Testis (tissue), 3 donors: ENCODE measurements around the gene SEC24D. TPM values are rescaled to one million over a fixed set of nuclear protein-coding genes. Genes with fewer than 3 reads are reported as not detected.

Source experiments
- DNase-seq: peaks from one replicate; pipeline ENCODE4 v3.0.0-alpha.2; 2019
- H3K27ac ChIP-seq, 2 donors: fragments of 200-600 bp; sonication (generic); one replicate each; pipeline ENCODE4 v1.5.1; 2019
- H3K27me3 ChIP-seq: fragments of 200-600 bp; sonication (generic); one replicate; pipeline ENCODE4 v1.5.1; 2019
- H3K36me3 ChIP-seq: fragments of 200-600 bp; sonication (generic); one replicate; pipeline ENCODE4 v1.5.1; 2017; ENCODE audit warnings: low read depth; ENCODE audit errors: missing control alignments
- H3K4me1 ChIP-seq: fragments of 200-600 bp; sonication (generic); one replicate; pipeline ENCODE4 v1.5.1; 2019
- H3K4me3 ChIP-seq, 2 donors: fragments of 200-600 bp; sonication (generic); one replicate each; pipeline ENCODE4 v1.5.1; 2017 to 2019
- H3K9me3 ChIP-seq: fragments of 200-600 bp; sonication (generic); one replicate; pipeline ENCODE4 v1.5.1; 2017
- POLR2A ChIP-seq: fragments of 450-650 bp; IDR thresholded peaks from one replicate; pipeline ENCODE4 v1.6.1; 2017; ENCODE audit warnings: antibody characterized with exemption, mild to moderate bottlenecking, moderate library complexity
- WGBS, 2 donors: methylation state at CpG; one replicate each; pipeline ENCODE4 v1.1.5; 2018; 5-methylcytosine and 5-hydroxymethylcytosine counted together
- intact Hi-C: fragments of 100-400 bp; cut with DNase I; formaldehyde crosslinking; loops from one replicate; pipeline ENCODE4 v1.15.1; 2023; ENCODE audit warnings: low total_unique reads
- polyA plus RNA-seq: library from polyadenylated mRNA; stranded (reverse); fragments of 350-450 nt; fragmentation: Illumina TruSeq; extraction: RNeasy Lipid Tissue Mini Kit (QIAGEN cat#74804); gene quantifications from one replicate; pipeline ENCODE4 v1.2.3, GENCODE V29; 2014; ENCODE audit warnings: low read depth, low replicate concordance; ENCODE audit not compliant: insufficient read depth
- total RNA-seq, 2 donors: library from RNA; depleted of rRNA; stranded (reverse); fragments of >200 nt; gene quantifications; one replicate each; pipeline ENCODE4 v1.2.3, GENCODE V29; 2016
- TF ChIP-seq, protein P1 (sequence below), 3 experiments: fragments of 450-650 bp in 2 of 3; fragments of 200-600 bp in 1 of 3; sonication (generic) in 1 of 3; IDR thresholded peaks; one replicate each; pipeline ENCODE4 v1.5.1; 2016 to 2019; ENCODE audit warnings: antibody characterized with exemption in 3 of 3, mild to moderate bottlenecking in 2 of 3, moderate library complexity in 1 of 3

Gene SEC24D
- total and polyA plus RNA-seq, 3 donors from 2014 or later, result 53.4 to 74.1 (median 62.2) TPM

DNA sequence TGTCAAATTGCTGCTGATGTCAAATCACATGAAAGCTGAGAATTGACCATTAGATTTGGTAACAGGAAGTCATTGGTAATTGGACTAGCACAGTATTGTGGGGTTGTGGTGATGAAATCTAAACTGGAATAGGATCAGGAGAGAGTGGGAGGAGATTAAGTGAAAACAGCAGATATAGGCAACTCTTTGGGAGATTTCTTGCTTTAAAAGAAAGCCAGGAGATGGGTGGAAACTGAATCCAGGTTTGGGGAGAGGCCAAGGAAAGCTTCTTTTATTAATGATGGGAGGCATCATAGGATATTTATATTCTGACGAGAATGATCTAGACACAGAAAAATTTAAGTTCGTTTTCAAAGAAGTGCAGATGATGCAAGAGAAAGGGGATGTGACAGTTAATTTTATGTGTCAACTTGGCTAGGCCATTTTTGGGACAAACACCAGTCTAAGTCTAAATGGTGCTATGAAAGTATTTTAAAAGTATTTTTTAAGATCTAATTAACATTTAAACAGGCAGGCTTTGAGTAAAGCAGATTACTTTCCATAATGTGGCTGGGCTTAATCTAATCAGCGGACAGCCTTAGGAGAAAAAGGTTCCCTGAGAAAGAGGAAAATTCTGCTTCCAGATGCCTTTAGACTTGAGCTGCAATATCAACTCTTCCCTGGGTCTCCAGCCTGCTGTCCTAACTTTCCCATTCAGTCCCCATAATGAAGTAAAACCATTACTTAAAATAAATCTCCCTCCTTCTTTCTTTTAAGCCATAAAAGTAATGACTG, 24.7 kb downstream of the SEC24D start:
- no peak for DNase-seq
- no peak for TF ChIP-seq POLR2A
- TF ChIP-seq, protein P1, sequence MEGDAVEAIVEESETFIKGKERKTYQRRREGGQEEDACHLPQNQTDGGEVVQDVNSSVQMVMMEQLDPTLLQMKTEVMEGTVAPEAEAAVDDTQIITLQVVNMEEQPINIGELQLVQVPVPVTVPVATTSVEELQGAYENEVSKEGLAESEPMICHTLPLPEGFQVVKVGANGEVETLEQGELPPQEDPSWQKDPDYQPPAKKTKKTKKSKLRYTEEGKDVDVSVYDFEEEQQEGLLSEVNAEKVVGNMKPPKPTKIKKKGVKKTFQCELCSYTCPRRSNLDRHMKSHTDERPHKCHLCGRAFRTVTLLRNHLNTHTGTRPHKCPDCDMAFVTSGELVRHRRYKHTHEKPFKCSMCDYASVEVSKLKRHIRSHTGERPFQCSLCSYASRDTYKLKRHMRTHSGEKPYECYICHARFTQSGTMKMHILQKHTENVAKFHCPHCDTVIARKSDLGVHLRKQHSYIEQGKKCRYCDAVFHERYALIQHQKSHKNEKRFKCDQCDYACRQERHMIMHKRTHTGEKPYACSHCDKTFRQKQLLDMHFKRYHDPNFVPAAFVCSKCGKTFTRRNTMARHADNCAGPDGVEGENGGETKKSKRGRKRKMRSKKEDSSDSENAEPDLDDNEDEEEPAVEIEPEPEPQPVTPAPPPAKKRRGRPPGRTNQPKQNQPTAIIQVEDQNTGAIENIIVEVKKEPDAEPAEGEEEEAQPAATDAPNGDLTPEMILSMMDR (IDR thresholded peaks at IDR 0.05), result no peak
- Histone ChIP-seq H3K4me3 (no peak overlapping the region), H3K27me3 (no peaks in the 10 kb centered on the region), H3K4me1 (no peaks in the 10 kb centered on the region), H3K27ac (no peak overlapping the region), H3K9me3 (no peaks in the 10 kb centered on the region), H3K36me3 (no peaks in the 10 kb centered on the region)
- intact Hi-C loops, result no loop called here
- WGBS, 2 donors, result 86 to 88% methylated on average over 3 of the region's 3 CpGs

DNA sequence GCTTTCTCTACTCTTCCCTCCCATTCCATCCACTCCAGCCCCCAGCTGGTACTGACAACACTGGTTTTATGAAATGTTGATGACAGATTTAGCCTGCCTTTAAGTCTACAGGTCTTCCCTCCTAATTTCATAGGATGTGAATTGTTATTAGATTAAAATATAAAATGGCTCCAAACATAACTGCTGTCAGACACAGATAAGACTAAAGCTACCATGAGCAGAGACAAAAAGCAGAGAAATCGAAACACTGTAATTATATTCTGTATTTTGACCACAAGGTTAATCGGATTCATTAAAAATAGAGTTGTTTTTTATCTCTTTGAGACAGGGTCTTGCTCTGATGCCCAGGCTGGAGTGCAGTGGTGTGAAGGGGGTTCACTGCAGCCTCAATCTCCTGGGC, 28.3 kb downstream of the SEC24D start:
- Histone ChIP-seq H3K27ac (no peak overlapping the region), H3K36me3 (no peaks in the 10 kb centered on the region), H3K4me1 (no peaks in the 10 kb centered on the region)

DNA sequence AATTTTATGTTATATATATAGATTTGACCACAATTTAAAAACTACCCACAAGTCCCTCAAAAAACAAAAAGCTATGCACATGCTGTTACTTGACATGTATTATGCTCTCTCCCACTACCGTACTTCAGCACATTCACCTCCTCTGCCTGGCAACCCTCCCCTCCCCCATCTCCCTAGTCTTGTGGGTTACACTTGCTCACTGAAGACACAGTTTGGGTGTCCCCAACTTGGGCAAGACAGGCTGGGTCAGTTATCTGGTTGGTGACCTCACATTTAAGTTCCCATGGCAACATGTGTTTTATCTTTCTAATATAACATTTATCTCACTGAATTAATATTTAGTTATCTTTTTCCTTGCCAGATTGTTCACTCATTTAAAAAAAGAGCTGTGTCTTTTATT, 32.7 kb downstream of the SEC24D start:
- DNase-seq, result peak; percentile 44
- WGBS, 2 donors, result 63 to 68% methylated on average over 1 of the region's 1 CpG
- Histone ChIP-seq H3K27me3 (no peaks in the 10 kb centered on the region), H3K4me1 (peaks cover 4% of the 10 kb centered on the region), H3K36me3 (no peaks in the 10 kb centered on the region), H3K27ac (no peak overlapping the region), H3K9me3 (no peaks in the 10 kb centered on the region), H3K4me3 (no peak overlapping the region)
- TF ChIP-seq, protein P1 (IDR thresholded peaks at IDR 0.05), result no peak
- no peak for TF ChIP-seq POLR2A
- intact Hi-C loops, result no loop called here

More for the DNA sequence above, 28.3 kb downstream of the SEC24D start:
- WGBS, 2 donors, result 69 to 72% methylated on average over 2 of the region's 2 CpGs
- Histone ChIP-seq H3K4me3 (no peak overlapping the region), H3K9me3 (no peaks in the 10 kb centered on the region), H3K27me3 (no peaks in the 10 kb centered on the region)
- no peak for TF ChIP-seq POLR2A
- TF ChIP-seq, protein P1 (IDR thresholded peaks at IDR 0.05), result no peak
- no peak for DNase-seq
- intact Hi-C loops, result no loop called here

DNA sequence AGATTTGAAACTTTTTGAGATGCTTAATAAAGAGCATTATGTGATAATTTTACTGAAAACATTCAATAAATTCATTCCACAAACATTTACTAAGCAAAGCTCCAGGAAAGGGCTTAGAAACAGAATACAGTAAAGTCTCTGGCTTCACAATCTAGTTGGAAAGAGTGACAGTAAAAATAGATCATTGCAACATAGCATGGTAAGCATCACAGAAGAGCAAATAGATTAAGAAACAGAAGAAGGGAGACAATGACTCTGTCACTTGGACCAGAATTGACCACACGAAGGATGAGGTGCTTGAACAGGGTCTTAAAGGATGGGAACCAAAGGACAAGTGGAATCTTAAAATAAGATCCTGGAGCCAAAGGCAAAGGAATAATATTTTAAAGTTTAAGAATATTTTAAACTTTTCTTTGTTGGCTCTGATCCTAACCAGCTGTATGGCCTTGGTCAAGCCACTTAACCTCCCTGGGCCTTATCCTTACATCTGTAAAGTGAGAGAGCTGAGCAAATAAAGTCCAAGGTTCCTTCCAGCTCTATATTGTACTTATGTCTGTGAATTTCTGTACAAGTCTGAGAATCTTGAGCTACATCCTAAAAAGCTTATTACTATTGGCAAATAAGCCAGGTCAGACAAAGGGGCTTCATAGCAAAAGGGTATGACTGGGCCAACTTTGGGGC, 33.9 kb downstream of the SEC24D start:
- TF ChIP-seq, protein P1 (IDR thresholded peaks at IDR 0.05), result no peak
- no peak for TF ChIP-seq POLR2A
- 79% methylated on average over 1 of the region's 1 CpG for WGBS, 2 donors

More for the DNA sequence above, 33.9 kb downstream of the SEC24D start:
- Histone ChIP-seq H3K36me3 (no peaks in the 10 kb centered on the region), H3K4me1 (peaks cover 4% of the 10 kb centered on the region), H3K4me3 (no peak overlapping the region), H3K27me3 (no peaks in the 10 kb centered on the region), H3K9me3 (no peaks in the 10 kb centered on the region), H3K27ac (no peak overlapping the region)
- no peak for DNase-seq
- intact Hi-C loops, result no loop called here
